ENCODE measurements around the gene PRPH2.
A peak's percentile ranks its signal among the peaks of the same experiment; 100 is the strongest.
"Not testable (repeated sequence)": the region's sequence is repeated elsewhere in the genome, so short reads cannot be mapped to it uniquely, and the experiment has no call there.

PRPH2 gene

GRCh38 chr6:42696526-42697267 is 25.7 kb downstream of the PRPH2 start:
- no peak for DNase-seq

- no peak for DNase-seq
Measured at GRCh38 chr6:42694586-42694985, 27.8 kb downstream of the PRPH2 start.

GRCh38 chr6:42693725-42694323 is 28.6 kb downstream of the PRPH2 start:
- no peak for DNase-seq

- no peak for DNase-seq
Measured at GRCh38 chr6:42692137-42692911, 30.1 kb downstream of the PRPH2 start.

GRCh38 chr6:42690872-42691271 is 31.5 kb downstream of the PRPH2 start:
- no peak for DNase-seq

- no peak for DNase-seq
Measured at GRCh38 chr6:42690151-42690702, 32.2 kb downstream of the PRPH2 start.

- DNase-seq, result no peak
Measured at GRCh38 chr6:42689371-42689770, 33.0 kb downstream of the PRPH2 start.

- no peak for DNase-seq
Measured at GRCh38 chr6:42688281-42688680, 34.1 kb downstream of the PRPH2 start.

- no peak for DNase-seq
Measured at GRCh38 chr6:42679358-42679757, 43.0 kb downstream of the PRPH2 start.

GRCh38 chr6:42674780-42675179 is 47.6 kb downstream of the PRPH2 start:
- no peak for DNase-seq

GRCh38 chr6:42674368-42674767 is 48.0 kb downstream of the PRPH2 start:
- not testable (repeated sequence) for DNase-seq

- DNase-seq, result no peak
Measured at GRCh38 chr6:42664718-42665117, 57.7 kb downstream of the PRPH2 start.

- peak; percentile 75 for DNase-seq
Measured at GRCh38 chr6:42661540-42662153, 60.8 kb downstream of the PRPH2 start.

- DNase-seq, result no peak
Measured at GRCh38 chr6:42659806-42660205, 62.6 kb downstream of the PRPH2 start.

GRCh38 chr6:42653851-42654250 is 68.5 kb downstream of the PRPH2 start:
- DNase-seq, result no peak

GRCh38 chr6:42652024-42652746 is 70.2 kb downstream of the PRPH2 start:
- DNase-seq, result no peak
